Ishikawa (cell line): Measurements from ENCODE around the gene PLIN5.

Experiments
- CEBPB ChIP-seq: IDR thresholded peaks from 2 replicates; pipeline ENCODE4 v1.6.1; 2012
- EP300 ChIP-seq: IDR thresholded peaks from 2 replicates; pipeline ENCODE4 v1.6.1; 2012; ENCODE audit warnings: borderline replicate concordance
- NFIC ChIP-seq: IDR thresholded peaks from 2 replicates; pipeline ENCODE4 v1.6.1; 2012
- RAD21 ChIP-seq: IDR thresholded peaks from 2 replicates; pipeline ENCODE4 v1.6.1; 2012; ENCODE audit warnings: low read depth
- TF ChIP-seq, protein P1 (sequence below): IDR thresholded peaks from 2 replicates; pipeline ENCODE4 v1.6.1; 2012

GRCh38 chr19:4573682-4574081 lies 38.7 kb upstream of the PLIN5 start:
- TF ChIP-seq NFIC (no peak), CEBPB (no peak), RAD21 (no peak), EP300 (no peak)
- TF ChIP-seq, protein P1, sequence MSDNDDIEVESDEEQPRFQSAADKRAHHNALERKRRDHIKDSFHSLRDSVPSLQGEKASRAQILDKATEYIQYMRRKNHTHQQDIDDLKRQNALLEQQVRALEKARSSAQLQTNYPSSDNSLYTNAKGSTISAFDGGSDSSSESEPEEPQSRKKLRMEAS = no peak
